ENCODE results near the gene SFXN5. TPM values are rescaled to one million over a fixed set of nuclear protein-coding genes. Genes with fewer than 3 reads are reported as not detected.

The SFXN5 gene
- total and polyA plus RNA-seq, 2 of the 4 experiments (the other 2 are of a cell fraction), result 8.6 to 17.0 TPM

DNA sequence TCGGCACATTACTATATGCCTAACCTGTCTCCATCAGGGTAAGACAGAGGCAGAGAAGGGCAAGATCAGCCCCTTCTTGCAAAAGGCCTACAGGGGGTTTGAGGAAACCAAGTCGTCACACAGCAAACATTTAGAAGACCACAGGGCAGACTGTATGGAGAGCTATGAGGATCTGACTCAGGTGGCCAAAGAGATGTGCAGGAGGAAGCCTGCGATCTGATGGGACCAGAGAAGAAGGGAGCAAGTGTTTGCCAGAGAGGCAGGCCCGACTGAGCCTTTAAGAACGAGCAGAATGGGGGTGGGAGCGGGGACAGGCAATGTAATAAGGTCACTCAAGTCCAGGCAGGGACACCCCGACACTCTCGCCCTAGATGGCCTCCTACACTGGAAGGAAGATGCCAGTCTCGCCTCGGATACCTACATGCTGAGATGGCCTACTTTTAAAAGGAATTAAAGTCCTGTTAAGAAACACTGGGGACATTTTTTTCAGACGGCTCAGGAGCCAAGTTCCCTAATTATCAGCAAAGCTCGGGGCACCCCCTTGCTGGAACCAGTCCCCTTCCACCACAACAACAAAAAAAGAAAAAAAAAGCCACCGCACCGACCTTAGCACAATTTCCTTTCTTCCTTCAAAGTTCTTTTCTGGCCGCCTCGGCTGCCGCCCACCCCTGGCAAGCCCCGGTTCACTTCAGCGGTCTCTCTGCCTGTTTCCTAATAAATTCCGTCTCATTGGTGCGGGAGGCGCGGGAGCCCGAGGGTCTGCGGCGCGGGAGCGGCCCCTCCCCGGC, 1.5 kb downstream of the SFXN5 start (continued):
- TF ChIP-seq, protein P1, sequence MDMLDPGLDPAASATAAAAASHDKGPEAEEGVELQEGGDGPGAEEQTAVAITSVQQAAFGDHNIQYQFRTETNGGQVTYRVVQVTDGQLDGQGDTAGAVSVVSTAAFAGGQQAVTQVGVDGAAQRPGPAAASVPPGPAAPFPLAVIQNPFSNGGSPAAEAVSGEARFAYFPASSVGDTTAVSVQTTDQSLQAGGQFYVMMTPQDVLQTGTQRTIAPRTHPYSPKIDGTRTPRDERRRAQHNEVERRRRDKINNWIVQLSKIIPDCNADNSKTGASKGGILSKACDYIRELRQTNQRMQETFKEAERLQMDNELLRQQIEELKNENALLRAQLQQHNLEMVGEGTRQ (IDR thresholded peaks at IDR 0.05; ENCODE audit: low read depth, low read length), result no peak

DNA sequence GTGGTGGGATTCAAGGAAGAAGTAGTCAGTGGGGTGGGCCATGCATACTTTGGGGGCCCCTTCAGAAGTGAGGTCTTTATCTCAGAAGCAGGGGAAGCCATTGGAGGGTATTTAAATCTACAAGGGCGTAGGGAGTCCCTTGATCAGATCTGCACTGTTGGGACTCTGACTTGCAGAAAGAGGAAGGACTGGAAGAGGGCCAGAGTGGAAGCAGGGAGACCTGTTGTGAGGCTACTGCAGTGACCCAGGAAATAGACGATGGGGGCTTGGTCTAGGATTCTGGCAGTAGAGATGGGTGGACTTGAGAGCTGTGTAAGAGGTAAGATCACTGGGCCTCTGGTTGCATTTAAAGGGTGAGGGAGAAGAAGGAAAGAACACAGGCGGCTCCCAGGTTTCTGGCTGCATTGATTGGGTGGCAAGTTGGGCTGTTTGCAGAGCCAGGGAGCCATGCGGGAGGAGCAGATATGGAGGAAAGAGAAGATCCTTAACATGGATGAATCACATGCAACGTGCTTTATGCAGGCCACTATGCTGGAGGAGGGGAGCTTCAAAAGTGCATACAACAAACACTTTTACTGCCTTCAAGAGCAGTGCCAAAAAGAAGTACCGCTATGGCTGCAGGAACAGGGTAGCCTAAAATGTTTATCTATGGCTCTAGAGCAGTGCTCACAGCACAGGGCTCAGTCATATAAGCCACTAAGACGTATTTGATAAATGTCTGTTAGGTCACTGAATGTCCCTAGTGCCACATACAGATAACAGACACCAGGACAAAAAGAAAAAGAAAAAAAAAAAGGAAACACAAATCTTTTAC, 2.3 kb downstream of the SFXN5 start:
- intact Hi-C loops (cut with micrococcal nuclease) (no loop called here), in situ Hi-C loops (cut with MboI; ENCODE audit: low sequenced_read_pairs) (no loop called here), dilution Hi-C loops (cut with HindIII; ENCODE audit: low sequenced_read_pairs, unreplicated experiment) (no loop called here)
- Histone ChIP-seq H3K4ac (ENCODE audit: low read depth, low read length) (peak overlapping the region; percentile 12; the same call in 1 of the 2 replicates), H2BK20ac (ENCODE audit: low read depth, low read length) (no peak overlapping the region), H2AK9ac (replicated peaks; ENCODE audit: low read depth, low read length, poor library complexity) (peak overlapping the region; percentile 91), H3K23ac (ENCODE audit: low read depth, low read length) (peak overlapping the region; percentile 77), H3K4me1 (ENCODE audit: control insufficient read depth, insufficient read depth, low read length) (peaks cover 16% of the 10 kb centered on the region), H3K9me3 (ENCODE audit: control insufficient read depth, insufficient read depth, low read length) (no peaks in the 10 kb centered on the region), H3K27me3 (ENCODE audit: control insufficient read depth, insufficient read depth, low read length) (no peaks in the 10 kb centered on the region), H3K79me1 (ENCODE audit: low read depth in 1 of 2, low read length in 2 of 2) (peaks cover 32 to 54% of the 10 kb centered on the region in 2 experiments), H2BK120ac (ENCODE audit: low read depth, low read length) (no peak overlapping the region), H3K4me2 (ENCODE audit: low read depth, low read length) (peak overlapping the region; percentile 98), H3K14ac (replicated peaks; ENCODE audit: low read depth, low read length) (peak overlapping the region; percentile 80; the same call in 1 of the 2 replicates), H3K9me1 (ENCODE audit: insufficient read depth, low read length) (peaks cover 15% of the 10 kb centered on the region), H4K5ac (ENCODE audit: low read depth, low read length) (no peak overlapping the region), H2AK5ac (ENCODE audit: low read depth, low read length) (peak overlapping the region; percentile 85), H2AFZ (replicated peaks; ENCODE audit: low read length, poor library complexity) (no peak overlapping the region), H4K8ac (ENCODE audit: low read depth in 2 of 2, low read length in 2 of 2) (peak overlapping the region; percentile 83 to 89; a peak in 2 of 4 replicates), H3K4me3 (ENCODE audit: insufficient read depth, low read depth, low read length) (peak overlapping the region; percentile 82), H3K36me3 (ENCODE audit: control insufficient read depth, insufficient read depth, low read length) (0 out of 2 replicates have a peak, but pooled peaks cover 2% of the 10 kb centered on the region), H3K56ac (ENCODE audit: extremely low read depth, insufficient read depth, low read length) (peak overlapping the region; percentile 80; the same call in 1 of the 2 replicates), H4K20me1 (ENCODE audit: insufficient read depth, low read length) (no peaks in the 10 kb centered on the region; the same call in 1 of the 2 replicates), H3K18ac (ENCODE audit: low read depth, low read length) (no peak overlapping the region), H4K91ac (ENCODE audit: insufficient read depth, low read depth, low read length) (no peak overlapping the region), H2BK15ac (ENCODE audit: low read depth, low read length) (0 out of 3 replicates have a peak overlapping the region, but pooled peaks have one; percentile 85), H3K27ac (ENCODE audit: insufficient read depth, low read length) (no peak overlapping the region), H2BK5ac (ENCODE audit: low read depth, low read length, poor library complexity, severe bottlenecking) (peak overlapping the region; percentile 31), H3K9ac (ENCODE audit: low read depth, low read length) (0 out of 2 replicates have a peak overlapping the region, but pooled peaks have one; percentile 89)
- no TSS peak for BruUV-seq (replicated peaks)
- POLR2A ChIA-PET (ENCODE audit: unreplicated experiment), result no interaction called here
- no peak for TF ChIP-seq CEBPB (IDR thresholded peaks at IDR 0.05; ENCODE audit: low read depth, low read length)
- WGBS, 2 experiments (ENCODE audit: extremely low coverage in 2 of 2, insufficient read length in 1 of 2), result 58% methylated on average over 4 of the region's 7 CpGs; no CpG with 5 or more reads in 1 of the 2 experiments
- CTCF ChIA-PET, result no interaction called here
- DNase-seq (peak; percentile 38), ATAC-seq (ENCODE audit: low read depth) (no peak)

Measured in IMR-90 (cell line).